Activated T-cell treated with anti-CD3 and anti-CD28 coated beads, Interleukin-2, amount 50 U/mL, for 4 hours (primary cell): ENCODE results near the gene AMIGO1. TPM values are rescaled to one million over a fixed set of nuclear protein-coding genes. Genes with fewer than 3 reads are reported as not detected.

Source experiments
- ATAC-seq, 2 donors: fragments of 200-7000 bp; cut with Tn5 transposase; one replicate each; pipeline ENCODE4 v1.10.0; 2021
- DNase-seq: peaks from one replicate; pipeline ENCODE4 v3.0.0-alpha.2; 2020
- H3K27me3 Mint-ChIP-seq: one replicate; pipeline ENCODE4 v1.8.0; 2021; ENCODE audit warnings: low read depth, mixed read lengths
- H3K36me3 Mint-ChIP-seq: one replicate; pipeline ENCODE4 v1.8.0; 2022; ENCODE audit warnings: mixed read lengths; ENCODE audit not compliant: insufficient read depth
- H3K4me1 Mint-ChIP-seq: one replicate; pipeline ENCODE4 v1.8.0; 2021; ENCODE audit warnings: low read depth, mixed read lengths
- H3K4me3 Mint-ChIP-seq: one replicate; pipeline ENCODE4 v1.8.0; 2021; ENCODE audit warnings: mild to moderate bottlenecking, moderate library complexity, mixed read lengths
- H3K9me3 Mint-ChIP-seq: one replicate; pipeline ENCODE4 v1.8.0; 2021; ENCODE audit warnings: mixed read lengths
- total RNA-seq, 3 donors: library from RNA; stranded (reverse); gene quantifications; one replicate each; pipeline ENCODE4 v1.2.1, GENCODE V29; 2021

Gene AMIGO1
- total RNA-seq, 3 donors from 2014 or later, result 2.9 to 4.5 (median 4.0) TPM

GRCh38 chr1:109490029-109490933 is 19.2 kb downstream of the AMIGO1 start:
- Mint-ChIP-seq H3K36me3 (peaks cover 26% of the 10 kb centered on the region), H3K4me3 (no peak overlapping the region), H3K27me3 (no peaks in the 10 kb centered on the region), H3K9me3 (no peaks in the 10 kb centered on the region), H3K4me1 (peaks cover 29% of the 10 kb centered on the region)
- peak; percentile 32 to 34 for ATAC-seq
- peak; percentile 73 for DNase-seq

- no peak for DNase-seq
- no peaks in the 10 kb centered on the region for H3K9me3 Mint-ChIP-seq
- peaks cover 26% of the 10 kb centered on the region for H3K36me3 Mint-ChIP-seq
- ATAC-seq, result no peak
- peaks cover 29% of the 10 kb centered on the region for H3K4me1 Mint-ChIP-seq
- no peak overlapping the region for H3K4me3 Mint-ChIP-seq
- no peaks in the 10 kb centered on the region for H3K27me3 Mint-ChIP-seq
Observed at GRCh38 chr1:109488696-109489095, 20.8 kb downstream of the AMIGO1 start.

GRCh38 chr1:109488201-109488600 is 21.3 kb downstream of the AMIGO1 start:
- no peaks in the 10 kb centered on the region for H3K9me3 Mint-ChIP-seq
- ATAC-seq, result no peak
- no peaks in the 10 kb centered on the region for H3K27me3 Mint-ChIP-seq
- no peak for DNase-seq
- H3K4me3 Mint-ChIP-seq, result no peak overlapping the region
- H3K4me1 Mint-ChIP-seq, result peaks cover 27% of the 10 kb centered on the region
- peaks cover 26% of the 10 kb centered on the region for H3K36me3 Mint-ChIP-seq

DNA sequence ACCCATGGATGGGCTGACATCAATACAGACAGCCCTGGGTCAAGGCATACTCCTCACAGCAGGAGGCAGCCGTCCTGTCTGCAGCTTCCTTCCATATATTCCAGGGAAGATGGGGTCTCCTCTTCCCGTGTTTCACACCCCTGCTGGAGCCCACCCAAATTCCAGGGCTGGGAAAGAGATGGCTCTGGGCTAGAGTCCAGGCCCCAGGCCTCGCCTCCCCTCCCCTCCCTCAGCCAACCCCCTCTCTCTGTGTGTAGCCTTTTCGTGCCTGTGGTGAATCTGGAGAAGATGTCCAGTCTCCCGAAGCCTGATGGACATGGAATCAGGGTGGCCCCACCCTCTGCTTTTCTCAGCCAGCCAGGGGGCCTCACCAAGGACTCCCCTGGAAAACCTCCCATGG is 22.3 kb downstream of the AMIGO1 start:
- Mint-ChIP-seq H3K4me1 (peaks cover 34% of the 10 kb centered on the region), H3K27me3 (no peaks in the 10 kb centered on the region), H3K36me3 (peaks cover 21% of the 10 kb centered on the region), H3K9me3 (no peaks in the 10 kb centered on the region), H3K4me3 (no peak overlapping the region)
- DNase-seq, result no peak
- no peak for ATAC-seq

DNA sequence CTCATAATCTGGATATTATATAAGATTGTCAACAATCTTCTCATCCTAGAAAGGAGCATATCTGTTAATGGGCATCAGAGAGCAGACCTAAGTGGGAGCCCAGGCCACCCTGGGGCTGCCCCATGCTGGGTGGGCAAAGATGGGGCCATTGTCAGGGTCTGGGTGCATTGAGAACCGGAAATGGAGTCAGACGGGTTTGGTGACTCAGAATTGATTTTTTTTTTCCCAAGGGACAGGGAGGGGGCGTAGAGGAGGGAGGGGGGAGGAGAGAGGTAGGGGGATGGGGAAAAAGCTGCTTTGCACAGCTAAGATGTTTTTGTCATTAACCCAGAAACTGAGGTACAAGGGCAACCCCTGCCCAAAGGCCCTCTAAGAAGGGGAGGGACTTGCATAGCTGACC is 24.5 kb downstream of the AMIGO1 start:
- no peak for DNase-seq
- Mint-ChIP-seq H3K4me3 (peak overlapping the region; percentile 95), H3K9me3 (no peaks in the 10 kb centered on the region), H3K27me3 (peaks cover 3% of the 10 kb centered on the region), H3K36me3 (peaks cover 18% of the 10 kb centered on the region), H3K4me1 (peaks cover 36% of the 10 kb centered on the region)
- no peak for ATAC-seq

DNA sequence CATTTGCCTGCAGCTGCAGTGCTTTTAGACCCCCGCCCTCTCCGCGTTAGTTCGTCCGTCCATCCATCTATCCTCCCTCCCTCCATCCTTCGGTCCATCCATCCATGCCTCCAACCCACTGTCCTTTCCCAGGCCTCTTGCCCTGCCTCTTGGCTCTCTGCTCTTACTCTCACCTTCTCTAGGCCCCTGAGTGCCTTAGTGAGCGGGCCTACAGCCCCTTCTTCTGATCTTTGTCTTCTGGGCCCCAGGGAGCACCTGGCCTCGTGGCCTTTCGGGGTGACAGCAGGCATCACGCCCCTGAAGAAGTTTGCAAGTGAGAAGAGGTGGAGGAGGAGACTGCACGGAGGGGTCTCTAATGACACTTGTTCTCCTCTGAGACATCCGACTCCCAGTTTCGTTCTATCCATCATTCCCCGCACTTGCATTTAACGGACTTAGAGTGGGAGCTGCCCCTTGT is 25.0 kb downstream of the AMIGO1 start:
- Mint-ChIP-seq H3K36me3 (peaks cover 18% of the 10 kb centered on the region), H3K9me3 (no peaks in the 10 kb centered on the region), H3K4me1 (peaks cover 36% of the 10 kb centered on the region), H3K27me3 (peaks cover 3% of the 10 kb centered on the region), H3K4me3 (peak overlapping the region; percentile 95)
- DNase-seq, result no peak
- ATAC-seq, result no peak

DNA sequence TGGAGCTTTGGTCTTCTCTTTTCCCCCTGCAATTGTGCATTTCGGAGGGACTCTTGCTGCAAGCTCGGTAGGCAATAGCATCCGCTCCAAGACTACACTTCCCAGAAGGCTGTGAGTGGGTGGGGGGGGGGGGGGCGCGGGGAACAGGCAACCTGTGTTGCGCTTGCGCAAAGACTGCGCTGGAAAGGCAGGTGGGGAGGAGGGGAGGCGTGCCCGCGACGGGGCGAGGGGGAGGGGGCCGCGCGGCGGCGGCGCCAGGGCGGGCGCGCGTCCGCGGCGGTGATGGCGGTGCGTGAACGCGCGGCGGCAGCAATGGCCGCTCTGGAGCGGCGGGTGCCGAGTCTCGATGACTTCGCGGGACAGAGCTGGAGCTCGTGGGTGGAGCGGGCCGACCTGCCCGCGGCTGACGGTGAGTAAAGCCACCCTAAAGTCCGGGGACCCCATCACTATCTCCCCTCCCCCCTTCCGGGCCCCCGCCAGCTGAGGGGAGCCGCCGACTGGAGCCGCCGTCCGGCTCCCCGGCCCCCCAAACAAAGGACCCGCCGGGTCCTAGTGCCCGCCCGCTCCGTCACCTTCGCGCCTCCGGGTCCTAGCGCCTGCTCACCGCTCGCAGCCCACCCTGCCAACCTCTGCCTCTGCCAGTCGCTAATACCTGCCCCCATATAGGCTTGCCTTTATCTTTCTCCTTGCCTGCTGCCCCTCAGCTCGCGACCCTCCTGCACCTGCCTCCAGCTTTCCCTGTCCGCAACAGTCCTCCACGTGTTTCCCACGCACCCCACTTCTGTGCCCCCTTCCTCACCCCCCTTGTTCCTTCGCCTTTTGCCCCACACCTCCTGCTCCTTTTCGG is 25.6 kb downstream of the AMIGO1 start, which contains the start of gene ATXN7L2:
Gene ATXN7L2, plus strand, starts transcription at position 234 of the 847 bp plus-strand sequence. Its CDS starts 49 bp downstream, at position 283.
- Mint-ChIP-seq H3K4me3 (peak within 1 kb of the TSS; percentile 95), H3K9me3 (no peaks in the 10 kb centered on the region), H3K27me3 (peaks cover 3% of the 10 kb centered on the region), H3K4me1 (peaks cover 36% of the 10 kb centered on the region), H3K36me3 (peaks cover 16% of the 10 kb centered on the region)
- peak; percentile 79 to 81 for ATAC-seq
- DNase-seq, result peak; percentile 89

- ATAC-seq, result peak; percentile 20 to 35
- Mint-ChIP-seq H3K36me3 (peaks cover 14% of the 10 kb centered on the region), H3K4me3 (peak overlapping the region; percentile 78), H3K9me3 (no peaks in the 10 kb centered on the region), H3K27me3 (peaks cover 3% of the 10 kb centered on the region), H3K4me1 (peaks cover 36% of the 10 kb centered on the region)
- DNase-seq, result no peak
Observed at GRCh38 chr1:109482791-109483671, 26.5 kb downstream of the AMIGO1 start.

DNA sequence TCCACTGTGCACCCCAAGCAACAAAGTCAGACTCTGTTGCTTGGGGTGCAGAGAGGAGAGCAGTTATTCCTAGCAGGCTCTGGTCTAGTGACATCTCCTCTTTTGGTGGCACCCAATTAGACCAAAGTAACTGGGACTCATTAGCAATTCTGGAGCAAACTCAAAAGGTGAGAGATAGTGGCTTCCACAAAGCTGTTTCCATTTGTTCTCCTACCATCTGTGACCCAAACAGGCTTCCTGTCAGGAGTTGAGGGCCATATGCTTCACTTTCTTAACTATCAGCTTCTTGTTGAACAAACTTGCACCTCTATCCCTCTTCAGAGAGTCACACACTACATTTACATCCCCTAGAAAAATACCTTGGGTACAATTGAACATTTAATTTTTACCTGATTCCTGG is 27.3 kb downstream of the AMIGO1 start:
- H3K4me1 Mint-ChIP-seq, result peaks cover 36% of the 10 kb centered on the region
- H3K36me3 Mint-ChIP-seq, result peaks cover 6% of the 10 kb centered on the region
- H3K4me3 Mint-ChIP-seq, result peak overlapping the region; percentile 13

DNA sequence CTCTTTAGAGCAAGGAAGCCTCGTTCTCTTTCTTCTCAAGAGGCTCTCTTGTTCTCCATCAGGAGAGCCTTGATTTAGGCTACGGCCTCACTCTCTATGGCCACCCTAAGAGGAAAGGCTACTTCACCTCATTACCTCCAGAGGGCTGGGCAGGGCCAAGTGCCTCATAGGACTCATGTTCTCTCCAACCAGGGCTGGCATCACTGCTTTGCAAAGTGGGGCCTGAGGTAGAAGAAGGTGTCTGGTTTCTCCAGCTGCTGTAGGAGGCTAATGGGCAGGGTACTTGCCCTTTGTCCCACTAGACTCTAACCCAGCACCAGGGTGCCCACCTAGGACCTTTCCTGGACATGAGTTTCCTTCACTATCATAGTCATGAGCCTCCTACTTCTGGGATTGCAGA is 27.9 kb downstream of the AMIGO1 start:
- H3K27me3 Mint-ChIP-seq, result peaks cover 3% of the 10 kb centered on the region
- H3K4me1 Mint-ChIP-seq, result peaks cover 36% of the 10 kb centered on the region
- H3K36me3 Mint-ChIP-seq, result peaks cover 6% of the 10 kb centered on the region
- ATAC-seq, result no peak
- no peaks in the 10 kb centered on the region for H3K9me3 Mint-ChIP-seq
- no peak overlapping the region for H3K4me3 Mint-ChIP-seq
- no peak for DNase-seq

More for the DNA sequence above, 27.3 kb downstream of the AMIGO1 start:
- ATAC-seq, result no peak
- peaks cover 3% of the 10 kb centered on the region for H3K27me3 Mint-ChIP-seq
- no peaks in the 10 kb centered on the region for H3K9me3 Mint-ChIP-seq
- DNase-seq, result no peak

- H3K36me3 Mint-ChIP-seq, result no peaks in the 10 kb centered on the region
- ATAC-seq, result no peak
- no peaks in the 10 kb centered on the region for H3K9me3 Mint-ChIP-seq
- H3K4me3 Mint-ChIP-seq, result no peak overlapping the region
- H3K27me3 Mint-ChIP-seq, result peaks cover 15% of the 10 kb centered on the region
- no peak for DNase-seq
- peaks cover 25% of the 10 kb centered on the region for H3K4me1 Mint-ChIP-seq
Observed at GRCh38 chr1:109479901-109480300, 29.6 kb downstream of the AMIGO1 start.

- no peaks in the 10 kb centered on the region for H3K9me3 Mint-ChIP-seq
- peaks cover 19% of the 10 kb centered on the region for H3K4me1 Mint-ChIP-seq
- no peak for DNase-seq
- ATAC-seq, result no peak
- H3K27me3 Mint-ChIP-seq, result peaks cover 20% of the 10 kb centered on the region
- H3K4me3 Mint-ChIP-seq, result no peak overlapping the region
- H3K36me3 Mint-ChIP-seq, result no peaks in the 10 kb centered on the region
Observed at GRCh38 chr1:109479311-109479710, 30.2 kb downstream of the AMIGO1 start.

DNA sequence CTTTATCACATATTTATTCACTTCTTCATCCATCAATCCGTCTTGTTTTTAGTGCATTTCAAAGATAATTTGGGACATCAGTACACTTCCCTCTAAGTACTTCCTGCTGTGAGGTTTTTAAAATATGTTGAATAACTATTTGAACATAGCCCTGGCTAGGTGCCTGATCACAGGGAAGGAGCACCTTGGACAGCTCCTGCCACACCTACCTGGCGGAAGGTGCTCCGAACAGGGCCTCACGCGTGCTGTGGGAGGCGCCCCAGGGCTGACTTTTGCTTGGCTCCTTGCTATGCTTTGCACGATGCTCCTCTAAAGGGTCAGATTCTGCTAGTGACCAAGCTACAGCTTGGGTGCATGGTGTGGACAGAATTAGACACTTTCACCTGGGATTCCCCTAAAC is 30.7 kb downstream of the AMIGO1 start:
- Mint-ChIP-seq H3K27me3 (peaks cover 20% of the 10 kb centered on the region), H3K4me3 (no peak overlapping the region), H3K4me1 (peaks cover 16% of the 10 kb centered on the region), H3K9me3 (no peaks in the 10 kb centered on the region), H3K36me3 (no peaks in the 10 kb centered on the region)
- no peak for ATAC-seq
- no peak for DNase-seq
